K562 (cell line): ENCODE results near the gene TMEM225B. TPM values are rescaled to one million over a fixed set of nuclear protein-coding genes. Genes with fewer than 3 reads are reported as not detected.
A peak's percentile ranks its signal among the peaks of the same experiment; 100 is the strongest.

Experiments
- ATAC-seq: fragments of 200-7000 bp; cut with Tn5 transposase; 3 replicates; pipeline ENCODE4 v1.9.1; 2020; ENCODE audit warnings: moderate library complexity
- BruUV-seq: library from RNA; stranded (reverse); fragments of 400-500 nt; replicated peaks from 2 replicates; lab custom pipeline; 2021; lab: Mats Ljungman, UMichigan
- CTCF ChIA-PET: fragments of 300-600 bp; formaldehyde crosslinking; extraction: SDS; loops from one replicate; lab custom pipeline; 2021; ENCODE audit warnings: low intra/inter-chr PET ratio; lab: Yijun Ruan, JAX
- POLR2A ChIA-PET: fragments of 300-600, 350-650 bp; sonication (Branson Sonifier 250); formaldehyde crosslinking; extraction: SDS; loops from one replicate; lab custom pipeline; 2021; ENCODE audit warnings: antibody characterized with exemption, inconsistent platforms; lab: Yijun Ruan, JAX
- DNase-seq, 4 experiments: peaks; one replicate each; pipeline versions ENCODE4 v3.0.0 to v3.0.0-alpha.2; 2011 to 2018; ENCODE audit warnings: low spot score in 3 of 4, mixed read lengths in 3 of 4; ENCODE audit errors: extremely low read depth in 1 of 4
- FAIRE-seq: peaks from 2 replicates; lab custom pipeline; 2011; peaks lifted over from hg19 to GRCh38; lab: Jason Lieb, UNC
- H2AFZ ChIP-seq: 2 replicates; pipeline ENCODE4 v1.6.0; 2011; ENCODE audit warnings: low read depth, low read length, control low read depth, inconsistent platforms
- H3K27ac ChIP-seq: fragments of 200-600 bp; 3 replicates; pipeline ENCODE4 v1.8.0; 2011; ENCODE audit warnings: low read depth, mild to moderate bottlenecking, control low read depth, inconsistent platforms, low read length, moderate library complexity, mixed read lengths; ENCODE audit errors: extremely low read depth
- H3K27me3 ChIP-seq, 2 experiments: fragments of 300-600 bp in 1 of 2; 2 replicates in 1 of 2; 3 replicates in 1 of 2; pipeline versions ENCODE4 v1.6.0 to v1.8.0; 2011; ENCODE audit warnings: inconsistent platforms in 2 of 2, low read length in 2 of 2, mild to moderate bottlenecking in 1 of 2, mixed read lengths in 1 of 2, moderate library complexity in 1 of 2; ENCODE audit not compliant: control insufficient read depth in 2 of 2, insufficient read depth in 2 of 2
- H3K36me3 ChIP-seq: fragments of 300-600 bp; 3 replicates; pipeline ENCODE4 v1.8.0; 2011; ENCODE audit warnings: mild to moderate bottlenecking, low read length, inconsistent platforms; ENCODE audit not compliant: control insufficient read depth, insufficient read depth
- H3K4me1 ChIP-seq, 2 experiments: fragments of 200-600 bp in 1 of 2; replicated peaks in 1 of 2; 2 replicates in 1 of 2; 3 replicates in 1 of 2; pipeline versions ENCODE4 v1.5.1 to v1.8.0; 2011; ENCODE audit warnings: inconsistent platforms in 2 of 2, low read length in 2 of 2, mild to moderate bottlenecking in 1 of 2, mixed read lengths in 1 of 2, moderate library complexity in 1 of 2; ENCODE audit not compliant: control insufficient read depth in 2 of 2, insufficient read depth in 2 of 2
- H3K4me2 ChIP-seq: 2 replicates; pipeline ENCODE4 v1.6.1; 2011; ENCODE audit warnings: low read length, control low read depth, inconsistent platforms, mixed read lengths; ENCODE audit not compliant: insufficient read depth
- H3K4me3 ChIP-seq: fragments of 200-600 bp; sonication (generic), shearing (Covaris generic); 2 replicates; pipeline ENCODE4 v1.5.1; 2016; ENCODE audit warnings: control low read depth, inconsistent platforms
- H3K79me2 ChIP-seq: fragments of 200-600 bp; 3 replicates; pipeline ENCODE4 v1.8.0; 2011; ENCODE audit warnings: low read length, inconsistent platforms; ENCODE audit not compliant: control insufficient read depth, insufficient read depth
- H3K9ac ChIP-seq, 2 experiments: 2 replicates each; pipeline versions ENCODE4 v1.6.0 to v1.6.1; 2011; ENCODE audit warnings: low read depth in 2 of 2, low read length in 2 of 2, control low read depth in 1 of 2, inconsistent platforms in 1 of 2, mild to moderate bottlenecking in 1 of 2, mixed read lengths in 1 of 2; ENCODE audit not compliant: insufficient read depth in 1 of 2
- H3K9me1 ChIP-seq: one replicate; pipeline ENCODE4 v1.6.0; 2011; ENCODE audit warnings: inconsistent platforms, mild to moderate bottlenecking, low read length, moderate library complexity; ENCODE audit not compliant: control insufficient read depth, insufficient read depth
- H3K9me3 ChIP-seq: replicated peaks from 2 replicates; pipeline ENCODE4 v1.5.1; 2011; ENCODE audit warnings: low read depth, low read length, inconsistent platforms; ENCODE audit not compliant: control insufficient read depth, insufficient read depth
- H4K20me1 ChIP-seq: replicated peaks from 2 replicates; pipeline ENCODE4 v1.6.1; 2011; ENCODE audit warnings: low read length, inconsistent platforms, mixed read lengths; ENCODE audit not compliant: control insufficient read depth, insufficient read depth
- NFATC3 ChIP-seq: fragments of 450-650 bp; IDR thresholded peaks from 2 replicates; pipeline ENCODE4 v1.6.1; 2017; ENCODE audit warnings: mild to moderate bottlenecking
- ZFP30 ChIP-seq: fragments of 250-450 bp; sonication (Bioruptor Pico); IDR thresholded peaks from 2 replicates; pipeline ENCODE4 v1.8.0; 2022; ENCODE audit warnings: moderate library complexity, mild to moderate bottlenecking, inconsistent platforms, borderline replicate concordance
- WGBS: fragments of 100-300 bp; shearing (Covaris generic); methylation state at CpG from one replicate; pipeline ENCODE4 v1.1.6; 2016; ENCODE audit warnings: low coverage, mixed read lengths; ENCODE audit not compliant: insufficient coverage; ENCODE audit errors: missing lambda C conversion rate; 5-methylcytosine and 5-hydroxymethylcytosine counted together
- in situ Hi-C: fragments of 300-500 bp; cut with MboI; formaldehyde crosslinking; loops from 4 replicates; pipeline ENCODE4 v1.15.0; 2018; ENCODE audit warnings: inconsistent platforms, mixed read lengths
- intact Hi-C: fragments of 100-400 bp; cut with micrococcal nuclease; formaldehyde crosslinking; loops from 2 replicates; pipeline ENCODE4 v1.14.2; 2022
- polyA plus RNA-seq, 8 experiments: library from polyadenylated mRNA; depleted of rRNA in 4 of 8; stranded (reverse) in 5 of 8; unstranded in 3 of 8; fragments of >200 nt; fragmentation: Nextera tagmentation in 2 of 8; fragmentation: Illumina TruSeq in 1 of 8; extraction: Ambion mirVana in 2 of 8; extraction: Trizol in 1 of 8; gene quantifications; 2 replicates each; pipeline versions ENCODE4 v1.2.1 to v1.2.3, GENCODE V29; 2011 to 2014; ENCODE audit warnings: inconsistent platforms in 1 of 8, missing spikeins in 1 of 8
- total RNA-seq, 7 experiments: library from RNA; depleted of rRNA in 6 of 7; stranded (reverse); fragments of >200 nt in 6 of 7; fragmentation: Illumina TruSeq in 2 of 7; extraction: Trizol in 2 of 7; gene quantifications; 2 replicates each; pipeline versions ENCODE4 v1.2.1 to v1.2.3, GENCODE V29; 2011 to 2021; ENCODE audit warnings: low replicate concordance in 1 of 7

TMEM225B gene
- total and polyA plus RNA-seq, 9 of the 15 experiments (the other 6 are each of a cell fraction or from before 2014, with no cell fraction given) = 0.08 to 0.73 (median 0.56) TPM

- TF ChIP-seq NFATC3 = no peak
These were observed 37.0 kb upstream of the TMEM225B start (continued) for GRCh38 chr7:99560834-99561736.

- WGBS = 86% methylated on average over 2 of the region's 2 CpGs
- DNase-seq = no peak
- Histone ChIP-seq H3K9me1 (peaks cover 8% of the 10 kb centered on the region), H3K79me2 (peaks cover 80% of the 10 kb centered on the region), H3K27ac (no peak overlapping the region), H3K9ac (peak overlapping the region in 1 of 2 experiments; percentile 9; a peak in 2 of 4 replicates), H2AFZ (no peak overlapping the region), H3K4me3 (no peak overlapping the region), H3K36me3 (peaks cover 79% of the 10 kb centered on the region), H3K4me2 (no peak overlapping the region), H4K20me1 (peaks cover 15% of the 10 kb centered on the region; the same call in 1 of the 2 replicates), H3K27me3 (no peaks in the 10 kb centered on the region), H3K4me1 (peaks cover 16 to 23% of the 10 kb centered on the region in 2 experiments), H3K9me3 (no peaks in the 10 kb centered on the region)
- no TSS peak for BruUV-seq
- POLR2A ChIA-PET = interaction anchor here (0.7 to 1.0 kb wide), 3 partner anchors 9 to 189 kb away, joined by 3 to 4 read pairs (median 3); no protein-coding TSS in a partner anchor
- no peak for FAIRE-seq
- intact Hi-C loops (no loop called here), in situ Hi-C loops (no loop called here)
- no peak for ATAC-seq
- TF ChIP-seq ZFP30 = no peak
- CTCF ChIA-PET = no interaction called here
These were observed 36.4 kb upstream of the TMEM225B start for GRCh38 chr7:99561737-99562051.
